OCI-LY3 (cell line): ENCODE measurements around the gene ZIC5.

ENCODE experiments used
- CTCF ChIP-seq: fragments of 200-600, 300-600 bp; sonication (generic); IDR thresholded peaks from 2 replicates; pipeline ENCODE4 v1.5.1; 2014; ENCODE audit warnings: antibody characterized with exemption, low read length, low read depth
- EZH2phosphoT487 ChIP-seq: fragments of 200-600 bp; shearing (Covaris generic); IDR thresholded peaks from 2 replicates; pipeline ENCODE4 v1.6.1; 2018; ENCODE audit warnings: antibody characterized with exemption, mixed run types, low read depth

GRCh38 chr13:99984461-99985240, 13.1 kb upstream of the ZIC5 start:
- TF ChIP-seq CTCF (no peak), EZH2phosphoT487 (no peak)
